Adrenal gland (tissue), 12 donors: ENCODE data around the gene SERPINC1. TPM values are rescaled to one million over a fixed set of nuclear protein-coding genes. Genes with fewer than 3 reads are reported as not detected.
"Not testable (repeated sequence)": the region's sequence is repeated elsewhere in the genome, so short reads cannot be mapped to it uniquely, and the experiment has no call there.

ENCODE experiments used
- DNase-seq, 7 donors: peaks; one replicate each; pipeline ENCODE4 v3.0.0-alpha.2; 2019 to 2020
- H3K27ac ChIP-seq, 5 donors: fragments of 200-600 bp; sonication (generic) in 4 of 5; 1 replicate in 3 of 5; 2 replicates in 2 of 5; pipeline versions ENCODE4 v1.5.1 to v1.8.0; 2016 to 2020; ENCODE audit warnings: mild to moderate bottlenecking in 1 of 5
- H3K27me3 ChIP-seq: fragments of 200-600 bp; 2 replicates; pipeline ENCODE4 v1.8.0; 2021
- H3K36me3 ChIP-seq, 2 donors: fragments of 200-600 bp; replicated peaks in 1 of 2; 1 replicate in 1 of 2; 2 replicates in 1 of 2; pipeline versions ENCODE4 v1.5.1 to v1.8.0; 2018 to 2022
- H3K4me1 ChIP-seq, 2 donors: fragments of 200-600 bp; replicated peaks in 1 of 2; 1 replicate in 1 of 2; 2 replicates in 1 of 2; pipeline versions ENCODE4 v1.5.1 to v1.8.0; 2018 to 2021
- H3K4me3 ChIP-seq, 4 donors: fragments of 200-600 bp; sonication (generic) in 3 of 4; one replicate each; pipeline ENCODE4 v1.5.1; 2016 to 2018
- H3K9me3 ChIP-seq, 3 donors: fragments of 200-600 bp; sonication (generic) in 1 of 3; replicated peaks in 1 of 3; 1 replicate in 2 of 3; 2 replicates in 1 of 3; pipeline versions ENCODE4 v1.5.1 to v1.8.0; 2016 to 2021
- CTCF ChIP-seq, 6 experiments: fragments of 450-650 bp in 4 of 6; fragments of 200-600 bp in 2 of 6; sonication (generic) in 1 of 6; IDR thresholded peaks; 1 replicate in 5 of 6; 2 replicates in 1 of 6; pipeline versions ENCODE4 v1.5.1 to v1.8.0; 2016 to 2021; ENCODE audit warnings: antibody characterized with exemption in 6 of 6, mild to moderate bottlenecking in 2 of 6, moderate library complexity in 1 of 6
- POLR2A ChIP-seq, 2 donors: fragments of 450-650 bp; IDR thresholded peaks; one replicate each; pipeline ENCODE4 v1.6.1; 2017; ENCODE audit warnings: antibody characterized with exemption in 2 of 2, mild to moderate bottlenecking in 2 of 2, moderate library complexity in 1 of 2
- WGBS, 4 donors: extraction: QIAGEN DNeasy Blood & Tissue Kit in 2 of 4; methylation state at CpG; one replicate each; pipeline versions ENCODE4 v1.1.5 to v1.1.7; 2013 to 2017; 5-methylcytosine and 5-hydroxymethylcytosine counted together
- intact Hi-C, 2 donors: fragments of 100-400 bp; cut with DNase I; formaldehyde crosslinking; loops; one replicate each; pipeline versions ENCODE4 v1.14.1 to v1.15.0; 2022 to 2023
- polyA plus RNA-seq, 3 donors: library from polyadenylated mRNA; stranded (reverse); fragments of 200-250 nt in 2 of 3; fragments of 350-450 nt in 1 of 3; fragmentation: Illumina TruSeq in 1 of 3; extraction: RNeasy Lipid Tissue Mini Kit (QIAGEN cat#74804) in 1 of 3; gene quantifications; one replicate each; pipeline ENCODE4 v1.2.3, GENCODE V29; 2013 to 2014
- total RNA-seq, 9 donors: library from RNA; depleted of rRNA in 4 of 9; stranded (reverse); fragments of >200 nt in 4 of 9; fragments of 120-200 nt in 1 of 9; fragmentation: NEBNext Ultra II Directional in 1 of 9; extraction: Animal tissue kit (Norgen Biotek cat#: 25700) in 1 of 9; gene quantifications; one replicate each; pipeline versions ENCODE4 v1.1.0 to v1.2.4, GENCODE V29; 2013 to 2023
- donor health status: healthy with polysubstance abuse.
- donor health status: Bipolar disorder and iron deficiency.
- donor health status: DM: yes; HTN: yes; CAD: no.
- donor health status: DM: no; HTN: no; CAD: no.
- donor health status: DM: no; HTN: no; CAD: no.
- donor health status: DM: yes; HTN: yes; CAD: no.

The SERPINC1 gene
- total and polyA plus RNA-seq, 12 donors = 0.19 to 1.2 (median 0.55) TPM; not detected in 4

- no peak for TF ChIP-seq POLR2A (IDR thresholded peaks at IDR 0.05)
- no peak for TF ChIP-seq CTCF (IDR thresholded peaks at IDR 0.05)
- Histone ChIP-seq H3K4me3 (no peak overlapping the region), H3K36me3 (peaks cover 0 to 38% of the 10 kb centered on the region in 2 donors), H3K27me3 (no peaks in the 10 kb centered on the region), H3K9me3 (no peaks in the 10 kb centered on the region), H3K4me1 (peaks cover 13 to 41% of the 10 kb centered on the region in 2 donors), H3K27ac (no peak overlapping the region)
- intact Hi-C loops = no loop called here
- no peak for DNase-seq
- WGBS, 4 donors = 81 to 86% (median 85%) methylated on average over 5 of the region's 5 CpGs
Measured at GRCh38 chr1:173864179-173864867, 52.8 kb downstream of the SERPINC1 start.

GRCh38 chr1:173863224-173864161 lies 53.6 kb downstream of the SERPINC1 start:
- Histone ChIP-seq H3K9me3 (no peaks in the 10 kb centered on the region), H3K4me3 (no peak overlapping the region), H3K27me3 (no peaks in the 10 kb centered on the region), H3K36me3 (peaks cover 0 to 45% of the 10 kb centered on the region in 2 donors), H3K4me1 (peaks cover 10 to 35% of the 10 kb centered on the region in 2 donors), H3K27ac (no peak overlapping the region)
- no peak for DNase-seq
- intact Hi-C loops = no loop called here
- TF ChIP-seq POLR2A (IDR thresholded peaks at IDR 0.05) = no peak

GRCh38 chr1:173862769-173863223 lies 54.3 kb downstream of the SERPINC1 start:
- H3K9me3 ChIP-seq = no peaks in the 10 kb centered on the region
- H3K36me3 ChIP-seq = peaks cover 0 to 49% of the 10 kb centered on the region in 2 donors
- peaks cover 10 to 35% of the 10 kb centered on the region in 2 donors for H3K4me1 ChIP-seq
- TF ChIP-seq POLR2A (IDR thresholded peaks at IDR 0.05) (no peak), CTCF (IDR thresholded peaks at IDR 0.05) (no peak)
- no peak overlapping the region for H3K4me3 ChIP-seq
- no peaks in the 10 kb centered on the region for H3K27me3 ChIP-seq
- H3K27ac ChIP-seq = no peak overlapping the region
- DNase-seq = no peak
- intact Hi-C loops = no loop called here
- WGBS, 4 donors = 77 to 87% (median 80%) methylated on average over 8 of the region's 8 CpGs

GRCh38 chr1:173862146-173862768 lies 54.9 kb downstream of the SERPINC1 start:
- WGBS, 4 donors = 84 to 89% (median 87%) methylated on average over 13 of the region's 13 CpGs
- H3K4me3 ChIP-seq, H3K27me3 ChIP-seq, DNase-seq, H3K27ac ChIP-seq, H3K9me3 ChIP-seq, intact Hi-C loops: not testable (repeated sequence)
- peaks cover 10 to 35% of the 10 kb centered on the region in 2 donors for H3K4me1 ChIP-seq
- H3K36me3 ChIP-seq = peaks cover 0 to 55% of the 10 kb centered on the region in 2 donors

- Histone ChIP-seq H3K4me1 (peaks cover 5 to 31% of the 10 kb centered on the region in 2 donors), H3K27ac (no peak overlapping the region), H3K4me3 (no peak overlapping the region), H3K9me3 (no peaks in the 10 kb centered on the region), H3K36me3 (peaks cover 0 to 60% of the 10 kb centered on the region in 2 donors), H3K27me3 (no peaks in the 10 kb centered on the region)
- TF ChIP-seq CTCF (IDR thresholded peaks at IDR 0.05) (no peak), POLR2A (IDR thresholded peaks at IDR 0.05) (no peak)
- no peak for DNase-seq
- WGBS, 4 donors = 95 to 98% (median 96%) methylated on average over 7 of the region's 7 CpGs
- intact Hi-C loops = no loop called here
Measured at GRCh38 chr1:173861731-173862145, 55.4 kb downstream of the SERPINC1 start.
